ENCODE data around the gene ADAP1.

Gene ADAP1

GRCh38 chr7:856444-857095, 97.9 kb downstream of the ADAP1 start:
- TF ChIP-seq EZH2 (IDR thresholded peaks at IDR 0.05; ENCODE audit: borderline replicate concordance, low read depth, low read length, severe bottlenecking): no peak
- no peak for TF ChIP-seq CTCF (IDR thresholded peaks at IDR 0.05; ENCODE audit: borderline replicate concordance, extremely low read depth, low read length, poor library complexity, severe bottlenecking)

GRCh38 chr7:855686-856369, 98.7 kb downstream of the ADAP1 start:
- H3K4me2 ChIP-seq (ENCODE audit: insufficient read depth, low read length): no peak overlapping the region
- 0 out of 2 replicates have a peak, but pooled peaks cover 4% of the 10 kb centered on the region for H4K20me1 ChIP-seq (ENCODE audit: insufficient read depth, low read length)
- no peaks in the 10 kb centered on the region for H3K27me3 ChIP-seq (ENCODE audit: insufficient read depth, low read length, poor library complexity)
- H3K4me3 ChIP-seq (ENCODE audit: low read depth in 1 of 2, low read length in 2 of 2): no peak overlapping the region
- peaks cover 85% of the 10 kb centered on the region for H3K36me3 ChIP-seq (ENCODE audit: insufficient read depth, low read length)
- H3K79me2 ChIP-seq (ENCODE audit: insufficient read depth, low read length): no peaks in the 10 kb centered on the region
- H3K27ac ChIP-seq (ENCODE audit: low read length): no peak overlapping the region
- no peaks in the 10 kb centered on the region for H3K4me1 ChIP-seq (ENCODE audit: insufficient read depth, low read length)
- ATAC-seq (ENCODE audit: insufficient read depth, low read depth): no peak
- no peak overlapping the region for H2AFZ ChIP-seq (ENCODE audit: low read depth, low read length)
- H3K9ac ChIP-seq (ENCODE audit: low read depth, low read length): no peak overlapping the region
- no peaks in the 10 kb centered on the region for H3K9me3 ChIP-seq (ENCODE audit: insufficient read depth, low read length, severe bottlenecking)
- DNase-seq: no peak
- TF ChIP-seq EZH2 (IDR thresholded peaks at IDR 0.05; ENCODE audit: borderline replicate concordance, low read depth, low read length, severe bottlenecking) (no peak), CTCF (IDR thresholded peaks at IDR 0.05; ENCODE audit: borderline replicate concordance, extremely low read depth, low read length, poor library complexity, severe bottlenecking) (no peak)

More at GRCh38 chr7:856444-857095, 97.9 kb downstream of the ADAP1 start:
- Histone ChIP-seq H3K27me3 (ENCODE audit: insufficient read depth, low read length, poor library complexity) (no peaks in the 10 kb centered on the region), H3K27ac (ENCODE audit: low read length) (no peak overlapping the region), H3K36me3 (ENCODE audit: insufficient read depth, low read length) (peaks cover 86% of the 10 kb centered on the region), H2AFZ (ENCODE audit: low read depth, low read length) (no peak overlapping the region), H3K4me1 (ENCODE audit: insufficient read depth, low read length) (no peaks in the 10 kb centered on the region), H3K4me3 (ENCODE audit: low read depth in 1 of 2, low read length in 2 of 2) (no peak overlapping the region), H3K79me2 (ENCODE audit: insufficient read depth, low read length) (no peaks in the 10 kb centered on the region), H4K20me1 (ENCODE audit: insufficient read depth, low read length) (0 out of 2 replicates have a peak, but pooled peaks cover 7% of the 10 kb centered on the region), H3K4me2 (ENCODE audit: insufficient read depth, low read length) (no peak overlapping the region), H3K9me3 (ENCODE audit: insufficient read depth, low read length, severe bottlenecking) (no peaks in the 10 kb centered on the region), H3K9ac (ENCODE audit: low read depth, low read length) (no peak overlapping the region)
- no peak for ATAC-seq (ENCODE audit: insufficient read depth, low read depth)
- DNase-seq: no peak

- no peaks in the 10 kb centered on the region for H3K79me2 ChIP-seq (ENCODE audit: insufficient read depth, low read length)
- H4K20me1 ChIP-seq (ENCODE audit: insufficient read depth, low read length): 0 out of 2 replicates have a peak, but pooled peaks cover 1% of the 10 kb centered on the region
- H3K4me3 ChIP-seq (ENCODE audit: low read depth in 1 of 2, low read length in 2 of 2): no peak overlapping the region
- no peak overlapping the region for H3K4me2 ChIP-seq (ENCODE audit: insufficient read depth, low read length)
- DNase-seq: no peak
- H3K9ac ChIP-seq (ENCODE audit: low read depth, low read length): no peak overlapping the region
- no peak for ATAC-seq (ENCODE audit: insufficient read depth, low read depth)
- H3K27me3 ChIP-seq (ENCODE audit: insufficient read depth, low read length, poor library complexity): no peaks in the 10 kb centered on the region
- no peak overlapping the region for H3K27ac ChIP-seq (ENCODE audit: low read length)
- H3K9me3 ChIP-seq (ENCODE audit: insufficient read depth, low read length, severe bottlenecking): no peaks in the 10 kb centered on the region
- no peaks in the 10 kb centered on the region for H3K4me1 ChIP-seq (ENCODE audit: insufficient read depth, low read length)
- H2AFZ ChIP-seq (ENCODE audit: low read depth, low read length): no peak overlapping the region
- TF ChIP-seq CTCF (IDR thresholded peaks at IDR 0.05; ENCODE audit: borderline replicate concordance, extremely low read depth, low read length, poor library complexity, severe bottlenecking) (no peak), EZH2 (IDR thresholded peaks at IDR 0.05; ENCODE audit: borderline replicate concordance, low read depth, low read length, severe bottlenecking) (no peak)
- peaks cover 81% of the 10 kb centered on the region for H3K36me3 ChIP-seq (ENCODE audit: insufficient read depth, low read length)
These were observed 100.2 kb downstream of the ADAP1 start for GRCh38 chr7:854118-854775.

Measured in DND-41 (cell line).